GM23338 (cell line): Measurements from ENCODE around the gene GSTM1. TPM values are rescaled to one million over a fixed set of nuclear protein-coding genes. Genes with fewer than 3 reads are reported as not detected.

ENCODE experiments used
- ATAC-seq: fragments of 200-7000 bp; cut with Tn5 transposase; 3 replicates; pipeline ENCODE4 v1.9.1; 2020
- DNase-seq: peaks from one replicate; pipeline ENCODE4 v3.0.0-alpha.2; 2015; ENCODE audit warnings: low spot score
- H2AFZ ChIP-seq: fragments of 200-600 bp; sonication (generic); 2 replicates; pipeline ENCODE4 v1.8.0; 2016; ENCODE audit warnings: antibody characterized with exemption, mild to moderate bottlenecking, moderate library complexity
- H3F3A ChIP-seq: fragments of 200-600 bp; sonication (generic); replicated peaks from 2 replicates; pipeline ENCODE4 v1.8.0; 2017; ENCODE audit warnings: antibody characterized with exemption, mixed run types, low read depth
- H3K27ac ChIP-seq: fragments of 200-600 bp; sonication (generic); 2 replicates; pipeline ENCODE4 v1.6.1; 2016; ENCODE audit warnings: low read depth
- H3K27me3 ChIP-seq: fragments of 200-600 bp; sonication (generic); 2 replicates; pipeline ENCODE4 v1.8.0; 2016; ENCODE audit warnings: mild to moderate bottlenecking, mixed run types, moderate library complexity; ENCODE audit not compliant: insufficient read depth
- H3K36me3 ChIP-seq: fragments of 200-600 bp; sonication (generic); 2 replicates; pipeline ENCODE4 v1.8.0; 2016; ENCODE audit warnings: mild to moderate bottlenecking; ENCODE audit not compliant: insufficient read depth
- H3K4me1 ChIP-seq: fragments of 200-600 bp; sonication (generic); 2 replicates; pipeline ENCODE4 v1.8.0; 2016; ENCODE audit warnings: mild to moderate bottlenecking, moderate library complexity; ENCODE audit not compliant: insufficient read depth
- H3K4me2 ChIP-seq: fragments of 200-600 bp; sonication (generic); 2 replicates; pipeline ENCODE4 v1.7.1; 2017; ENCODE audit warnings: mixed run types
- H3K4me3 ChIP-seq: fragments of 200-600 bp; sonication (generic); 2 replicates; pipeline ENCODE4 v1.6.1; 2016; ENCODE audit warnings: mixed run types
- H3K79me2 ChIP-seq: fragments of 200-600 bp; sonication (generic); replicated peaks from 2 replicates; pipeline ENCODE4 v1.8.0; 2017; ENCODE audit warnings: mild to moderate bottlenecking; ENCODE audit not compliant: insufficient read depth
- H3K9me2 ChIP-seq: fragments of 200-600 bp; sonication (generic); 2 replicates; pipeline ENCODE4 v1.8.0; 2017; ENCODE audit not compliant: insufficient read depth
- H4K20me1 ChIP-seq: fragments of 200-600 bp; sonication (generic); replicated peaks from 2 replicates; pipeline ENCODE4 v1.8.0; 2017; ENCODE audit warnings: mild to moderate bottlenecking; ENCODE audit not compliant: insufficient read depth
- H3K27ac Mint-ChIP-seq: 2 replicates; pipeline ENCODE4 v1.8.0; 2020; ENCODE audit warnings: inconsistent platforms, mild to moderate bottlenecking, moderate library complexity, mixed read lengths
- H3K27me3 Mint-ChIP-seq: 3 replicates; pipeline ENCODE4 v1.8.0; 2022; ENCODE audit warnings: low read depth, mild to moderate bottlenecking, moderate library complexity, mixed read lengths, inconsistent platforms; ENCODE audit not compliant: insufficient read depth, poor library complexity
- H3K36me3 Mint-ChIP-seq: 3 replicates; pipeline ENCODE4 v1.8.0; 2021; ENCODE audit warnings: low read depth, mild to moderate bottlenecking, inconsistent platforms, moderate library complexity, mixed read lengths
- H3K4me1 Mint-ChIP-seq: 3 replicates; pipeline ENCODE4 v1.8.0; 2020; ENCODE audit warnings: mild to moderate bottlenecking, inconsistent platforms, mixed read lengths
- H3K4me3 Mint-ChIP-seq: 3 replicates; pipeline ENCODE4 v1.8.0; 2021; ENCODE audit warnings: moderate library complexity, mild to moderate bottlenecking, inconsistent platforms, mixed read lengths
- H3K9me3 Mint-ChIP-seq: 3 replicates; pipeline ENCODE4 v1.8.0; 2020; ENCODE audit warnings: moderate library complexity, mild to moderate bottlenecking, inconsistent platforms, mixed read lengths
- JUNB ChIP-seq: IDR thresholded peaks from one replicate; pipeline ENCODE4 v1.6.1; 2016; ENCODE audit warnings: antibody characterized with exemption; ENCODE audit not compliant: unreplicated experiment
- ZNF331 ChIP-seq: fragments of 250-450 bp; sonication (Bioruptor Pico); IDR thresholded peaks from 2 replicates; pipeline ENCODE4 v1.5.0; 2020; ENCODE audit warnings: low read depth, mild to moderate bottlenecking, moderate library complexity
- polyA plus RNA-seq: library from polyadenylated mRNA; unstranded; fragments of >200 nt; fragmentation: Nextera tagmentation; extraction: Ambion mirVana; gene quantifications from 2 replicates; pipeline ENCODE4 v1.2.1, GENCODE V29; 2016
- total RNA-seq: library from RNA; depleted of rRNA; stranded (reverse); fragments of >200 nt; shearing (Covaris generic); gene quantifications from 2 replicates; pipeline ENCODE4 v1.2.3, GENCODE V29; 2014
- TF ChIP-seq, protein P1 (sequence below): fragments of 250-450 bp; sonication (Bioruptor Pico); IDR thresholded peaks from 2 replicates; pipeline ENCODE4 v1.5.0; 2020; ENCODE audit warnings: mild to moderate bottlenecking, moderate library complexity
- TF ChIP-seq, protein P2 (sequence below): IDR thresholded peaks from one replicate; pipeline ENCODE4 v1.6.1; 2018; ENCODE audit warnings: antibody characterized with exemption; ENCODE audit not compliant: unreplicated experiment

The GSTM1 gene
- total and polyA plus RNA-seq, 2 experiments from 2014 or later, result not detected

DNA sequence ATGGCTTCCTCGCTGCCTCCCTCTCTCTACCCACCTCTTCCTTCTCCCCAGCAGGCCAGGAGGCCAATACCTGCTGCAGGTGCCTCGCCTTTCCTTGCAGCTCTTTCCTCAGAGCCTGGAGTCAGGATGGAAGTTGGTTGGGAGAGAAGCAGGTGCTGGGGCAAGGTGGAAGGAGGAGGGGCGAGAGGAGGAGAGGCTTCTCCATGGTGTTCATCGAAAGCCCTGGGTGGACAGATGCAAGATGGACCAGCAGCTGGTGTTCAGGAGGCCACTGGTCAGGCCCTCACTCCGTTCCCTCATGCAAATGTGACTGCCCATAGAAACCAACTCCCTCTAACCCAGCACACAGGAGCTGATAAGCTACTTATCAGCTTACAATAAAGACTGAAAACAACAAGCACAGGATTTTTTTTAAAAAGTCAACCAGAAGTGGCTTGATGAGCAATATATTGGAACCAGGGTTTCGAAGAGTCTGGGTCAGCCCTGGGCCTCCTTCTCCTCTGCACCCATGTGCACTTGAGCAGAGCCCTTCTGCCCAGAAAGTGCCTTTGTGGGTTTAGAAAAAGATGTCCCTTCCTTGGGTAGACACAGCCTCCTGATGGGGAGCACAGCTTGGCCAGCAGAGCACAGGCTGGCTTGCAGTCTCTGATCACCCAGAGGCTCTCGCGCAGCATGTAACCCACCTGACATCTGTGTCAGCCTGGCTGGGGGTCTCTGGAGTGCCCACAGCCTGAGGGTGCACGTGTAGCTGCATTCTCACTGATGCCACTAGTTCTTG is 48.4 kb upstream of the GSTM1 start:
- DNase-seq, result no peak
- Histone ChIP-seq H3K27ac (no peak overlapping the region), H3K9me2 (no peaks in the 10 kb centered on the region), H3F3A (0 out of 2 replicates have a peak, but pooled peaks cover 8% of the 10 kb centered on the region), H2AFZ (no peak overlapping the region), H3K79me2 (no peaks in the 10 kb centered on the region), H3K4me1 (peaks cover 10% of the 10 kb centered on the region), H3K4me2 (no peak overlapping the region), H3K27me3 (no peaks in the 10 kb centered on the region), H4K20me1 (no peaks in the 10 kb centered on the region; the same call in 1 of the 2 replicates), H3K4me3 (no peak overlapping the region), H3K36me3 (no peaks in the 10 kb centered on the region)
- no peaks in the 10 kb centered on the region for H3K36me3 Mint-ChIP-seq
- H3K4me1 Mint-ChIP-seq, result peaks cover 27% of the 10 kb centered on the region
- no peak for ATAC-seq
- H3K4me3 Mint-ChIP-seq, result no peak overlapping the region
- H3K27me3 Mint-ChIP-seq, result peaks cover 17% of the 10 kb centered on the region
- no peaks in the 10 kb centered on the region for H3K9me3 Mint-ChIP-seq
- no peak overlapping the region for H3K27ac Mint-ChIP-seq
- TF ChIP-seq ZNF331, result no peak
- TF ChIP-seq JUNB, result no peak
- TF ChIP-seq, protein P1, sequence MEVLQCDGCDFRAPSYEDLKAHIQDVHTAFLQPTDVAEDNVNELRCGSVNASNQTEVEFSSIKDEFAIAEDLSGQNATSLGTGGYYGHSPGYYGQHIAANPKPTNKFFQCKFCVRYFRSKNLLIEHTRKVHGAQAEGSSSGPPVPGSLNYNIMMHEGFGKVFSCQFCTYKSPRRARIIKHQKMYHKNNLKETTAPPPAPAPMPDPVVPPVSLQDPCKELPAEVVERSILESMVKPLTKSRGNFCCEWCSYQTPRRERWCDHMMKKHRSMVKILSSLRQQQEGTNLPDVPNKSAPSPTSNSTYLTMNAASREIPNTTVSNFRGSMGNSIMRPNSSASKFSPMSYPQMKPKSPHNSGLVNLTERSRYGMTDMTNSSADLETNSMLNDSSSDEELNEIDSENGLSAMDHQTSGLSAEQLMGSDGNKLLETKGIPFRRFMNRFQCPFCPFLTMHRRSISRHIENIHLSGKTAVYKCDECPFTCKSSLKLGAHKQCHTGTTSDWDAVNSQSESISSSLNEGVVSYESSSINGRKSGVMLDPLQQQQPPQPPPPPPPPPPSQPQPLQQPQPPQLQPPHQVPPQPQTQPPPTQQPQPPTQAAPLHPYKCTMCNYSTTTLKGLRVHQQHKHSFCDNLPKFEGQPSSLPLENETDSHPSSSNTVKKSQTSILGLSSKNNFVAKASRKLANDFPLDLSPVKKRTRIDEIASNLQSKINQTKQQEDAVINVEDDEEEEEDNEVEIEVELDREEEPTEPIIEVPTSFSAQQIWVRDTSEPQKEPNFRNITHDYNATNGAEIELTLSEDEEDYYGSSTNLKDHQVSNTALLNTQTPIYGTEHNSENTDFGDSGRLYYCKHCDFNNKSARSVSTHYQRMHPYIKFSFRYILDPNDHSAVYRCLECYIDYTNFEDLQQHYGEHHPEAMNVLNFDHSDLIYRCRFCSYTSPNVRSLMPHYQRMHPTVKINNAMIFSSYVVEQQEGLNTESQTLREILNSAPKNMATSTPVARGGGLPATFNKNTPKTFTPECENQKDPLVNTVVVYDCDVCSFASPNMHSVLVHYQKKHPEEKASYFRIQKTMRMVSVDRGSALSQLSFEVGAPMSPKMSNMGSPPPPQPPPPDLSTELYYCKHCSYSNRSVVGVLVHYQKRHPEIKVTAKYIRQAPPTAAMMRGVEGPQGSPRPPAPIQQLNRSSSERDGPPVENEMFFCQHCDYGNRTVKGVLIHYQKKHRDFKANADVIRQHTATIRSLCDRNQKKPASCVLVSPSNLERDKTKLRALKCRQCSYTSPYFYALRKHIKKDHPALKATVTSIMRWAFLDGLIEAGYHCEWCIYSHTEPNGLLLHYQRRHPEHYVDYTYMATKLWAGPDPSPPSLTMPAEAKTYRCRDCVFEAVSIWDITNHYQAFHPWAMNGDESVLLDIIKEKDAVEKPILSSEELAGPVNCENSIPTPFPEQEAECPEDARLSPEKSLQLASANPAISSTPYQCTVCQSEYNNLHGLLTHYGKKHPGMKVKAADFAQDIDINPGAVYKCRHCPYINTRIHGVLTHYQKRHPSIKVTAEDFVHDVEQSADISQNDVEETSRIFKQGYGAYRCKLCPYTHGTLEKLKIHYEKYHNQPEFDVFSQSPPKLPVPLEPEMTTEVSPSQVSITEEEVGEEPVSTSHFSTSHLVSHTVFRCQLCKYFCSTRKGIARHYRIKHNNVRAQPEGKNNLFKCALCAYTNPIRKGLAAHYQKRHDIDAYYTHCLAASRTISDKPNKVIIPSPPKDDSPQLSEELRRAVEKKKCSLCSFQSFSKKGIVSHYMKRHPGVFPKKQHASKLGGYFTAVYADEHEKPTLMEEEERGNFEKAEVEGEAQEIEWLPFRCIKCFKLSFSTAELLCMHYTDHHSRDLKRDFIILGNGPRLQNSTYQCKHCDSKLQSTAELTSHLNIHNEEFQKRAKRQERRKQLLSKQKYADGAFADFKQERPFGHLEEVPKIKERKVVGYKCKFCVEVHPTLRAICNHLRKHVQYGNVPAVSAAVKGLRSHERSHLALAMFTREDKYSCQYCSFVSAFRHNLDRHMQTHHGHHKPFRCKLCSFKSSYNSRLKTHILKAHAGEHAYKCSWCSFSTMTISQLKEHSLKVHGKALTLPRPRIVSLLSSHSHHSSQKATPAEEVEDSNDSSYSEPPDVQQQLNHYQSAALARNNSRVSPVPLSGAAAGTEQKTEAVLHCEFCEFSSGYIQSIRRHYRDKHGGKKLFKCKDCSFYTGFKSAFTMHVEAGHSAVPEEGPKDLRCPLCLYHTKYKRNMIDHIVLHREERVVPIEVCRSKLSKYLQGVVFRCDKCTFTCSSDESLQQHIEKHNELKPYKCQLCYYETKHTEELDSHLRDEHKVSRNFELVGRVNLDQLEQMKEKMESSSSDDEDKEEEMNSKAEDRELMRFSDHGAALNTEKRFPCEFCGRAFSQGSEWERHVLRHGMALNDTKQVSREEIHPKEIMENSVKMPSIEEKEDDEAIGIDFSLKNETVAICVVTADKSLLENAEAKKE, result no peak

DNA sequence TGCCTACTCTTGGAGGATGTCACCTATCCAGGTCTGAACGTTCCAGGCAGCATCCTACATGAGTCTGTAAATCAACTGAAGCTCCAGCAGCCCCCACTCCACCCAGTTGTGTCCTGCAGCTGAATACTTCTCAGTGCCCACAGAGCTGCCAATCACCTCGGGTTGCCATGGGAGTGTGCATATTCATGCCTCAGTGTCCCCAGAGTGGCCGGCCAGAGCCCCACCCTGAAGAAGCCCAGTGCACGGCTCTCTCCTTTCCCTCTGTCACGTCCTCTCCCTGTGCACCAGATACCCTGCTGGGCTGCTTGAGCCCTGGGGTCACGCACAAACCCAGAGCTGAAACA is 47.8 kb upstream of the GSTM1 start:
- Histone ChIP-seq H3K4me2 (no peak overlapping the region), H3K27me3 (no peaks in the 10 kb centered on the region), H3K27ac (no peak overlapping the region), H3K36me3 (no peaks in the 10 kb centered on the region), H4K20me1 (no peaks in the 10 kb centered on the region; the same call in 1 of the 2 replicates), H3F3A (0 out of 2 replicates have a peak, but pooled peaks cover 8% of the 10 kb centered on the region), H3K4me1 (peaks cover 10% of the 10 kb centered on the region), H3K79me2 (no peaks in the 10 kb centered on the region), H3K4me3 (no peak overlapping the region), H2AFZ (peak overlapping the region; percentile 86), H3K9me2 (no peaks in the 10 kb centered on the region)
- Mint-ChIP-seq H3K4me3 (no peak overlapping the region), H3K27ac (no peak overlapping the region), H3K4me1 (peaks cover 22% of the 10 kb centered on the region), H3K9me3 (no peaks in the 10 kb centered on the region), H3K27me3 (peaks cover 17% of the 10 kb centered on the region), H3K36me3 (no peaks in the 10 kb centered on the region)
- ATAC-seq (no peak; the same call in 1 of the 3 replicates), DNase-seq (no peak)
- TF ChIP-seq, protein P2, sequence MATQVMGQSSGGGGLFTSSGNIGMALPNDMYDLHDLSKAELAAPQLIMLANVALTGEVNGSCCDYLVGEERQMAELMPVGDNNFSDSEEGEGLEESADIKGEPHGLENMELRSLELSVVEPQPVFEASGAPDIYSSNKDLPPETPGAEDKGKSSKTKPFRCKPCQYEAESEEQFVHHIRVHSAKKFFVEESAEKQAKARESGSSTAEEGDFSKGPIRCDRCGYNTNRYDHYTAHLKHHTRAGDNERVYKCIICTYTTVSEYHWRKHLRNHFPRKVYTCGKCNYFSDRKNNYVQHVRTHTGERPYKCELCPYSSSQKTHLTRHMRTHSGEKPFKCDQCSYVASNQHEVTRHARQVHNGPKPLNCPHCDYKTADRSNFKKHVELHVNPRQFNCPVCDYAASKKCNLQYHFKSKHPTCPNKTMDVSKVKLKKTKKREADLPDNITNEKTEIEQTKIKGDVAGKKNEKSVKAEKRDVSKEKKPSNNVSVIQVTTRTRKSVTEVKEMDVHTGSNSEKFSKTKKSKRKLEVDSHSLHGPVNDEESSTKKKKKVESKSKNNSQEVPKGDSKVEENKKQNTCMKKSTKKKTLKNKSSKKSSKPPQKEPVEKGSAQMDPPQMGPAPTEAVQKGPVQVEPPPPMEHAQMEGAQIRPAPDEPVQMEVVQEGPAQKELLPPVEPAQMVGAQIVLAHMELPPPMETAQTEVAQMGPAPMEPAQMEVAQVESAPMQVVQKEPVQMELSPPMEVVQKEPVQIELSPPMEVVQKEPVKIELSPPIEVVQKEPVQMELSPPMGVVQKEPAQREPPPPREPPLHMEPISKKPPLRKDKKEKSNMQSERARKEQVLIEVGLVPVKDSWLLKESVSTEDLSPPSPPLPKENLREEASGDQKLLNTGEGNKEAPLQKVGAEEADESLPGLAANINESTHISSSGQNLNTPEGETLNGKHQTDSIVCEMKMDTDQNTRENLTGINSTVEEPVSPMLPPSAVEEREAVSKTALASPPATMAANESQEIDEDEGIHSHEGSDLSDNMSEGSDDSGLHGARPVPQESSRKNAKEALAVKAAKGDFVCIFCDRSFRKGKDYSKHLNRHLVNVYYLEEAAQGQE, result no peak
